HEK293 (cell line): ENCODE measurements around the gene KRTAP10-6.

Source experiments
- CTCF ChIA-PET: fragments of 350-600 bp; formaldehyde crosslinking; extraction: SDS; loops from one replicate; lab custom pipeline; 2021; ENCODE audit warnings: antibody characterized with exemption; lab: Yijun Ruan, JAX
- POLR2A ChIA-PET: fragments of 300-600 bp; formaldehyde crosslinking; extraction: SDS; loops from one replicate; lab custom pipeline; 2020; ENCODE audit warnings: antibody characterized with exemption, inconsistent platforms; lab: Yijun Ruan, JAX
- H3K27ac ChIP-seq: fragments of 200-500 bp; sonication (Bioruptor generic); 2 replicates; pipeline ENCODE4 v1.5.1; 2014; ENCODE audit warnings: low read depth, low read length, control low read depth, inconsistent platforms; ENCODE audit errors: extremely low read depth
- H3K36me3 ChIP-seq, 2 experiments: fragments of 200-500 bp in 1 of 2; sonication (Bioruptor generic) in 1 of 2; 1 replicate in 1 of 2; 2 replicates in 1 of 2; pipeline ENCODE4 v1.5.1; 2014 to 2017; ENCODE audit warnings: inconsistent platforms in 2 of 2, low read length in 2 of 2; ENCODE audit not compliant: control insufficient read depth in 2 of 2, insufficient read depth in 1 of 2
- H3K4me1 ChIP-seq: fragments of 200-500 bp; sonication (Bioruptor generic); 2 replicates; pipeline ENCODE4 v1.5.1; 2014; ENCODE audit warnings: mild to moderate bottlenecking, low read length, inconsistent platforms; ENCODE audit not compliant: control insufficient read depth, insufficient read depth
- H3K4me3 ChIP-seq: 2 replicates; pipeline ENCODE4 v1.5.1; 2011; ENCODE audit warnings: low read depth, mild to moderate bottlenecking, control low read depth, low read length, moderate library complexity
- H3K9me3 ChIP-seq: fragments of 200-500 bp; sonication (Bioruptor generic); 2 replicates; pipeline ENCODE4 v1.5.1; 2014; ENCODE audit warnings: low read depth, low read length, inconsistent platforms; ENCODE audit not compliant: control insufficient read depth, insufficient read depth
- BCL11B ChIP-seq: fragments of 450-650 bp; formaldehyde crosslinking; IDR thresholded peaks from 2 replicates; pipeline ENCODE4 v1.5.1; 2016; ENCODE audit warnings: low read depth, missing biosample characterization, missing genetic modification characterization
- FEZF1 ChIP-seq: fragments of 450-650 bp; formaldehyde crosslinking; IDR thresholded peaks from 2 replicates; pipeline ENCODE4 v1.5.1; 2016; ENCODE audit warnings: missing biosample characterization, missing genetic modification characterization
- GLI2 ChIP-seq: fragments of 450-650 bp; formaldehyde crosslinking; IDR thresholded peaks from 2 replicates; pipeline ENCODE4; 2017; ENCODE audit warnings: missing biosample characterization, missing genetic modification characterization, low read depth, borderline replicate concordance
- SCRT2 ChIP-seq: fragments of 450-650 bp; formaldehyde crosslinking; IDR thresholded peaks from 2 replicates; pipeline ENCODE4 v1.5.1; 2016; ENCODE audit warnings: missing biosample characterization, missing genetic modification characterization
- TCF7L2 ChIP-seq: IDR thresholded peaks from 2 replicates; pipeline ENCODE4 v1.6.1; 2011; ENCODE audit warnings: low read depth, mild to moderate bottlenecking, inconsistent platforms, low read length, moderate library complexity, borderline replicate concordance
- TRIM28 ChIP-seq: IDR thresholded peaks from 2 replicates; pipeline ENCODE4 v1.6.1; 2011; ENCODE audit warnings: low read length, control low read depth, borderline replicate concordance
- ZBTB17 ChIP-seq: fragments of 450-650 bp; formaldehyde crosslinking; IDR thresholded peaks from 2 replicates; pipeline ENCODE4 v1.5.1; 2016; ENCODE audit warnings: missing biosample characterization, missing genetic modification characterization
- ZBTB49 ChIP-seq: fragments of 450-650 bp; formaldehyde crosslinking; IDR thresholded peaks from 2 replicates; pipeline ENCODE4 v1.5.1; 2016; ENCODE audit warnings: missing biosample characterization, missing genetic modification characterization, low read depth
- ZFP41 ChIP-seq: fragments of 450-650 bp; formaldehyde crosslinking; IDR thresholded peaks from 2 replicates; pipeline ENCODE4 v1.5.1; 2016; ENCODE audit warnings: missing biosample characterization, missing genetic modification characterization, borderline replicate concordance
- ZIC2 ChIP-seq: fragments of 450-650 bp; formaldehyde crosslinking; IDR thresholded peaks from 2 replicates; pipeline ENCODE4 v1.5.1; 2016; ENCODE audit warnings: missing biosample characterization, missing genetic modification characterization
- ZNF10 ChIP-seq: fragments of 450-650 bp; formaldehyde crosslinking; IDR thresholded peaks from 2 replicates; pipeline ENCODE4 v1.5.1; 2017; ENCODE audit warnings: missing biosample characterization, missing genetic modification characterization
- ZNF146 ChIP-seq: fragments of 450-650 bp; formaldehyde crosslinking; IDR thresholded peaks from 2 replicates; pipeline ENCODE4 v1.5.1; 2016; ENCODE audit warnings: missing biosample characterization, missing genetic modification characterization
- ZNF157 ChIP-seq: fragments of 450-650 bp; formaldehyde crosslinking; IDR thresholded peaks from 2 replicates; pipeline ENCODE4 v1.5.1; 2016; ENCODE audit warnings: missing biosample characterization, missing genetic modification characterization
- ZNF214 ChIP-seq: fragments of 450-650 bp; formaldehyde crosslinking; IDR thresholded peaks from 2 replicates; pipeline ENCODE4 v1.5.1; 2017; ENCODE audit warnings: missing biosample characterization, mild to moderate bottlenecking, missing genetic modification characterization, borderline replicate concordance
- ZNF24 ChIP-seq: fragments of 450-650 bp; formaldehyde crosslinking; IDR thresholded peaks from 2 replicates; pipeline ENCODE4 v1.5.1; 2016; ENCODE audit warnings: missing biosample characterization, missing genetic modification characterization
- ZNF248 ChIP-seq: fragments of 450-650 bp; formaldehyde crosslinking; IDR thresholded peaks from 2 replicates; pipeline ENCODE4 v1.5.1; 2017; ENCODE audit warnings: missing biosample characterization, missing genetic modification characterization
- ZNF302 ChIP-seq: fragments of 450-650 bp; formaldehyde crosslinking; IDR thresholded peaks from 2 replicates; pipeline ENCODE4 v1.5.1; 2016; ENCODE audit warnings: missing biosample characterization, missing genetic modification characterization, low read depth
- ZNF324 ChIP-seq: fragments of 450-650 bp; formaldehyde crosslinking; IDR thresholded peaks from 2 replicates; pipeline ENCODE4 v1.5.1; 2016; ENCODE audit warnings: missing biosample characterization, missing genetic modification characterization
- ZNF341 ChIP-seq: fragments of 450-650 bp; formaldehyde crosslinking; IDR thresholded peaks from 2 replicates; pipeline ENCODE4; 2016; ENCODE audit warnings: low read depth, missing biosample characterization, missing genetic modification characterization
- ZNF433 ChIP-seq: fragments of 450-650 bp; formaldehyde crosslinking; IDR thresholded peaks from 2 replicates; pipeline ENCODE4 v1.5.1; 2016; ENCODE audit warnings: missing biosample characterization, missing genetic modification characterization, low read depth
- ZNF510 ChIP-seq: fragments of 450-650 bp; formaldehyde crosslinking; IDR thresholded peaks from 2 replicates; pipeline ENCODE4 v1.5.1; 2018; ENCODE audit warnings: mild to moderate bottlenecking, missing genetic modification characterization, missing biosample characterization; ENCODE audit not compliant: insufficient replicate concordance
- ZNF561 ChIP-seq: fragments of 450-650 bp; IDR thresholded peaks from 2 replicates; pipeline ENCODE4 v1.5.1; 2018; ENCODE audit warnings: missing biosample characterization, missing genetic modification characterization, borderline replicate concordance
- ZNF626 ChIP-seq: fragments of 450-650 bp; sonication (Bioruptor Pico); formaldehyde crosslinking; IDR thresholded peaks from 2 replicates; pipeline ENCODE4 v1.5.1; 2018; ENCODE audit warnings: missing biosample characterization, missing genetic modification characterization, inconsistent platforms
- ZNF658 ChIP-seq: fragments of 450-650 bp; formaldehyde crosslinking; IDR thresholded peaks from 2 replicates; pipeline ENCODE4; 2016; ENCODE audit warnings: missing biosample characterization, missing genetic modification characterization
- ZSCAN16 ChIP-seq: fragments of 450-650 bp; formaldehyde crosslinking; IDR thresholded peaks from 2 replicates; pipeline ENCODE4 v1.5.1; 2016; ENCODE audit warnings: missing biosample characterization, missing genetic modification characterization
- ZXDB ChIP-seq: fragments of 450-650 bp; formaldehyde crosslinking; IDR thresholded peaks from 2 replicates; pipeline ENCODE4 v1.5.1; 2016; ENCODE audit warnings: missing biosample characterization, missing genetic modification characterization
- TF ChIP-seq, protein P1 (sequence below): fragments of 450-650 bp; formaldehyde crosslinking; IDR thresholded peaks from 2 replicates; pipeline ENCODE4 v1.5.1; 2016; ENCODE audit warnings: missing biosample characterization, missing genetic modification characterization, borderline replicate concordance
- TF ChIP-seq, protein P2 (sequence below): fragments of 450-650 bp; formaldehyde crosslinking; IDR thresholded peaks from 2 replicates; pipeline ENCODE4 v1.5.1; 2016; ENCODE audit warnings: missing biosample characterization, missing genetic modification characterization
- TF ChIP-seq, protein P3 (sequence below): fragments of 450-650 bp; formaldehyde crosslinking; IDR thresholded peaks from 2 replicates; pipeline ENCODE4; 2016; ENCODE audit warnings: missing biosample characterization, missing genetic modification characterization

The KRTAP10-6 gene

DNA sequence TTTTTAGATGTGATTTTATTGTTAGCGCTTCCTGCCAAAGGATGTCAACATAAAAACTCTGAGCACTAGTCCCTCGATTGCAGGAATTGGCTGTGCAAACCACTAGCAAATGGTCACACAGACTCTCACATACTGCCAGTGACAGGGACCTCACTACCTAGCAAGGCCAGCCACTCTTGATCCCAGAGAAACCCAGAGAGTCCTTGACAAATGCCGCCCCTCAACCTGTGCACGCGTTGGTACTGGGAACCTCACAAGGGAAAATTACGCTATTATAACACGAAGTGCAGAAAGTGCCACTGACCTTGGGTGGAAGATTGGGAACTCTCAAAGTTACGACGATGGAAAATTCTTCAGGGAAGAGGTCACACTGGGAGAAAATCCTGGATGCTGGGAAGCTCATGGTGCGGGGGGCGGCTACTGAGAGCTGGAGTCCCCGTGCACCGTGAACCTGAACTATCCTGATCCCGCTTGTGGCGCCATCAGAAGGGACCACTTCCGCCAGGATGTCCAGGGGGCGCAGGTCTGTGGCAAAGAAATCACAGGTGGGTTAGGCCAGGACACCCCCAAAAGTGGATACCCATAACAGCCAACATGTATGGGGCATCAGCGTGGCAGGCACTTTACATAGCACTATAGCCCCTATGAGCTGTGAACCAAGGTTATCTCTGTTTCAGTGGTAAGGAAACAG lies 24.7 kb downstream of the KRTAP10-6 start:
- no peaks in the 10 kb centered on the region for H3K9me3 ChIP-seq
- CTCF ChIA-PET = interaction anchor here (0.6 kb wide), 1 partner anchor 58 kb away, joined by 4 read pairs; no protein-coding TSS in a partner anchor
- H3K4me1 ChIP-seq = no peaks in the 10 kb centered on the region
- no peaks in the 10 kb centered on the region for H3K36me3 ChIP-seq
- no peak overlapping the region for H3K4me3 ChIP-seq
- POLR2A ChIA-PET = no interaction called here
- H3K27ac ChIP-seq = no peak overlapping the region
- TF ChIP-seq ZIC2 (no peak), ZNF157 (no peak), ZSCAN16 (tag by site-specific recombination) (no peak), ZNF510 (no peak), ZBTB17 (tag by site-specific recombination) (no peak), ZNF324 (tag by site-specific recombination) (no peak), ZNF626 (tag by site-specific recombination) (no peak), ZNF341 (tag by site-specific recombination) (no peak), GLI2 (tag by site-specific recombination) (no peak), FEZF1 (no peak), SCRT2 (no peak), ZNF214 (tag by site-specific recombination) (no peak), ZNF248 (tag by site-specific recombination) (no peak)

DNA sequence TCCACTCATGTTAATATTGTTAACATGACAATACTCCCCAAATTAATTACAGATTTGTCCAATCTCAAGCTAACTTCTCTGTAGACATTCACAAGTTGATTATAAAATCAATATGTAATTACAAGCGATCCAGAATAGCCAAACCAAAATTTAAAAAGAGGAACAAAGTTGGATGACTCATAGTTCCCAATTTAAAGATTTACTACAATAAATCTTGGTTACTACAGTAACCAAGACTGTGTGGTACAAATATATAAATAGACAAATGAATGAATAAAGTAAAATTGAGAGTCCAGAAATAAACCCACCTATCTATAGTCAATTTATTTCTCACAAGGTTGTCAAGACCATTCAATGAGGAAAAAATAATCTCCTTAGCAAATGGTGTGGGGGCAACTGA lies 25.9 kb downstream of the KRTAP10-6 start:
- Histone ChIP-seq H3K4me1 (no peaks in the 10 kb centered on the region), H3K27ac (no peak overlapping the region), H3K4me3 (no peak overlapping the region), H3K9me3 (no peaks in the 10 kb centered on the region), H3K36me3 (no peaks in the 10 kb centered on the region)
- no peak for TF ChIP-seq ZNF24 (tag by site-specific recombination)
- TF ChIP-seq, protein P1, sequence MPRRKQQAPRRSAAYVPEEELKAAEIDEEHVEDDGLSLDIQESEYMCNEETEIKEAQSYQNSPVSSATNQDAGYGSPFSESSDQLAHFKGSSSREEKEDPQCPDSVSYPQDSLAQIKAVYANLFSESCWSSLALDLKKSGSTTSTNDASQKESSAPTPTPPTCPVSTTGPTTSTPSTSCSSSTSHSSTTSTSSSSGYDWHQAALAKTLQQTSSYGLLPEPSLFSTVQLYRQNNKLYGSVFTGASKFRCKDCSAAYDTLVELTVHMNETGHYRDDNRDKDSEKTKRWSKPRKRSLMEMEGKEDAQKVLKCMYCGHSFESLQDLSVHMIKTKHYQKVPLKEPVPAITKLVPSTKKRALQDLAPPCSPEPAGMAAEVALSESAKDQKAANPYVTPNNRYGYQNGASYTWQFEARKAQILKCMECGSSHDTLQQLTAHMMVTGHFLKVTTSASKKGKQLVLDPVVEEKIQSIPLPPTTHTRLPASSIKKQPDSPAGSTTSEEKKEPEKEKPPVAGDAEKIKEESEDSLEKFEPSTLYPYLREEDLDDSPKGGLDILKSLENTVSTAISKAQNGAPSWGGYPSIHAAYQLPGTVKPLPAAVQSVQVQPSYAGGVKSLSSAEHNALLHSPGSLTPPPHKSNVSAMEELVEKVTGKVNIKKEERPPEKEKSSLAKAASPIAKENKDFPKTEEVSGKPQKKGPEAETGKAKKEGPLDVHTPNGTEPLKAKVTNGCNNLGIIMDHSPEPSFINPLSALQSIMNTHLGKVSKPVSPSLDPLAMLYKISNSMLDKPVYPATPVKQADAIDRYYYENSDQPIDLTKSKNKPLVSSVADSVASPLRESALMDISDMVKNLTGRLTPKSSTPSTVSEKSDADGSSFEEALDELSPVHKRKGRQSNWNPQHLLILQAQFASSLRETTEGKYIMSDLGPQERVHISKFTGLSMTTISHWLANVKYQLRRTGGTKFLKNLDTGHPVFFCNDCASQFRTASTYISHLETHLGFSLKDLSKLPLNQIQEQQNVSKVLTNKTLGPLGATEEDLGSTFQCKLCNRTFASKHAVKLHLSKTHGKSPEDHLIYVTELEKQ (tag by site-specific recombination) = no peak
- TF ChIP-seq ZNF10 (tag by site-specific recombination) = no peak
- no peak for TF ChIP-seq ZBTB49 (tag by site-specific recombination)
- no peak for TF ChIP-seq ZNF561
- TF ChIP-seq, protein P2, sequence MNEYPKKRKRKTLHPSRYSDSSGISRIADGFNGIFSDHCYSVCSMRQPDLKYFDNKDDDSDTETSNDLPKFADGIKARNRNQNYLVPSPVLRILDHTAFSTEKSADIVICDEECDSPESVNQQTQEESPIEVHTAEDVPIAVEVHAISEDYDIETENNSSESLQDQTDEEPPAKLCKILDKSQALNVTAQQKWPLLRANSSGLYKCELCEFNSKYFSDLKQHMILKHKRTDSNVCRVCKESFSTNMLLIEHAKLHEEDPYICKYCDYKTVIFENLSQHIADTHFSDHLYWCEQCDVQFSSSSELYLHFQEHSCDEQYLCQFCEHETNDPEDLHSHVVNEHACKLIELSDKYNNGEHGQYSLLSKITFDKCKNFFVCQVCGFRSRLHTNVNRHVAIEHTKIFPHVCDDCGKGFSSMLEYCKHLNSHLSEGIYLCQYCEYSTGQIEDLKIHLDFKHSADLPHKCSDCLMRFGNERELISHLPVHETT = no peak
- TF ChIP-seq TRIM28 = no peak
- TF ChIP-seq ZFP41 (tag by site-specific recombination) = no peak
- no peak for TF ChIP-seq ZNF146 (tag by site-specific recombination)
- TF ChIP-seq ZNF433 (tag by site-specific recombination) = no peak
- TF ChIP-seq, protein P3, sequence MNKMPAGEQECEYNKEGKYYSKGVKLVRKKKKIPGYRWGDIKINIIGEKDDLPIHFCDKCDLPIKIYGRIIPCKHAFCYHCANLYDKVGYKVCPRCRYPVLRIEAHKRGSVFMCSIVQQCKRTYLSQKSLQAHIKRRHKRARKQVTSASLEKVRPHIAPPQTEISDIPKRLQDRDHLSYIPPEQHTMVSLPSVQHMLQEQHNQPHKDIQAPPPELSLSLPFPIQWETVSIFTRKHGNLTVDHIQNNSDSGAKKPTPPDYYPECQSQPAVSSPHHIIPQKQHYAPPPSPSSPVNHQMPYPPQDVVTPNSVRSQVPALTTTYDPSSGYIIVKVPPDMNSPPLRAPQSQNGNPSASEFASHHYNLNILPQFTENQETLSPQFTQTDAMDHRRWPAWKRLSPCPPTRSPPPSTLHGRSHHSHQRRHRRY = no peak
- no peak for TF ChIP-seq BCL11B (tag by site-specific recombination)
- TF ChIP-seq ZXDB = no peak
- no peak for TF ChIP-seq ZNF658 (tag by site-specific recombination)
- TF ChIP-seq TCF7L2 = no peak
- TF ChIP-seq ZNF302 (tag by site-specific recombination) = no peak
- CTCF ChIA-PET = no interaction called here
- POLR2A ChIA-PET = no interaction called here
